Activated naive CD4-positive, alpha-beta T cell (primary cell): Measurements from ENCODE around the gene KLHL17.

Experiments
- DNase-seq, 4 experiments: peaks; one replicate each; lab custom pipeline; 2025; lab: John Stamatoyannopoulos, UW

KLHL17 gene

GRCh38 chr1:951364-951763, 9.0 kb upstream of the KLHL17 start:
- no peak for DNase-seq

GRCh38 chr1:952201-952600, 8.2 kb upstream of the KLHL17 start:
- no peak for DNase-seq

GRCh38 chr1:952603-953002, 7.8 kb upstream of the KLHL17 start:
- no peak for DNase-seq

- no peak for DNase-seq
These were observed 6.7 kb upstream of the KLHL17 start for GRCh38 chr1:953524-954320.

GRCh38 chr1:954927-955326, 5.5 kb upstream of the KLHL17 start:
- DNase-seq, result no peak

- no peak for DNase-seq
These were observed 4.9 kb upstream of the KLHL17 start for GRCh38 chr1:955474-955873.

GRCh38 chr1:956636-957035, 3.7 kb upstream of the KLHL17 start:
- DNase-seq, result no peak

- peak; percentile 96 to 97 (median 96) for DNase-seq
These were observed 1.3 kb upstream of the KLHL17 start, which contains the start of gene NOC2L for GRCh38 chr1:958823-959730. NOC2L (minus strand) TSS chr1:959256; CDS start chr1:959240, 16 bp downstream.

- no peak for DNase-seq
These were observed 537 bp upstream of the KLHL17 start for GRCh38 chr1:959731-960362.

- no peak for DNase-seq
These were observed 817 bp downstream of the KLHL17 start for GRCh38 chr1:961132-961669.

GRCh38 chr1:962381-963300, 2.3 kb downstream of the KLHL17 start:
- DNase-seq, result no peak

GRCh38 chr1:963301-963651, 2.9 kb downstream of the KLHL17 start:
- no peak for DNase-seq

GRCh38 chr1:963746-964525, 3.6 kb downstream of the KLHL17 start:
- no peak for DNase-seq

- DNase-seq, result no peak
These were observed 4.5 kb downstream of the KLHL17 start for GRCh38 chr1:964691-965525.

- no peak for DNase-seq
These were observed 5.2 kb downstream of the KLHL17 start for GRCh38 chr1:965526-966134.

- DNase-seq, result no peak
These were observed 5.8 kb downstream of the KLHL17 start, which contains the start of gene PLEKHN1 for GRCh38 chr1:966135-966703. PLEKHN1 (plus strand) TSS chr1:966482; CDS start chr1:966532, 50 bp downstream.

GRCh38 chr1:966704-967300, 6.4 kb downstream of the KLHL17 start:
- DNase-seq, result peak; percentile 57 to 80 (median 66)
